Measurements from ENCODE around the gene MPL.
A peak's percentile ranks its signal among the peaks of the same experiment; 100 is the strongest.
"Not testable (repeated sequence)": the region's sequence is repeated elsewhere in the genome, so short reads cannot be mapped to it uniquely, and the experiment has no call there.

MPL gene

DNA sequence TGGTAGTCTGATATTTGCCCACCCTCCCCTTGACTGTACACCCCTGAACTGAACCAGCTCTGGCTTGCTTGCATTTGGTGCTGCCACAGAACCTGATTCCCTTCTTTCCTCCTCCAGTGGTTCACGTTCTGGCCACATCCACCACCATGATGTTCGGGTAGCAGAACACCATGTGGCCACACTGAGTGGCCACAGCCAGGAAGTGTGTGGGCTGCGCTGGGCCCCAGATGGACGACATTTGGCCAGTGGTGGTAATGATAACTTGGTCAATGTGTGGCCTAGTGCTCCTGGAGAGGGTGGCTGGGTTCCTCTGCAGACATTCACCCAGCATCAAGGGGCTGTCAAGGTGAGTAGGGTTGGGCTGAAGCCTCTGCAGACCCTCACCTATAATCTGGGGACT lies 23.0 kb downstream of the MPL start:
- H3K36me3 Mint-ChIP-seq (ENCODE audit: low read depth) = peaks cover 72% of the 10 kb centered on the region
- intact Hi-C loops (cut with micrococcal nuclease) = no loop called here
- H3K4me1 Mint-ChIP-seq (ENCODE audit: low read depth) = peaks cover 67% of the 10 kb centered on the region
- H3K27ac Mint-ChIP-seq = no peak overlapping the region
- H3K27me3 Mint-ChIP-seq = no peaks in the 10 kb centered on the region
- no peak overlapping the region for H3K4me3 Mint-ChIP-seq
- no peaks in the 10 kb centered on the region for H3K9me3 Mint-ChIP-seq

- H3K36me3 Mint-ChIP-seq (ENCODE audit: low read depth) = peaks cover 76% of the 10 kb centered on the region
- H3K4me1 Mint-ChIP-seq (ENCODE audit: low read depth) = peaks cover 89% of the 10 kb centered on the region
- H3K9me3 Mint-ChIP-seq = no peaks in the 10 kb centered on the region
- no peaks in the 10 kb centered on the region for H3K27me3 Mint-ChIP-seq
- no peak overlapping the region for H3K27ac Mint-ChIP-seq
- no peak overlapping the region for H3K4me3 Mint-ChIP-seq
- intact Hi-C loops (cut with micrococcal nuclease) = no loop called here
Observed at GRCh38 chr1:43363283-43363934, 25.8 kb downstream of the MPL start.

DNA sequence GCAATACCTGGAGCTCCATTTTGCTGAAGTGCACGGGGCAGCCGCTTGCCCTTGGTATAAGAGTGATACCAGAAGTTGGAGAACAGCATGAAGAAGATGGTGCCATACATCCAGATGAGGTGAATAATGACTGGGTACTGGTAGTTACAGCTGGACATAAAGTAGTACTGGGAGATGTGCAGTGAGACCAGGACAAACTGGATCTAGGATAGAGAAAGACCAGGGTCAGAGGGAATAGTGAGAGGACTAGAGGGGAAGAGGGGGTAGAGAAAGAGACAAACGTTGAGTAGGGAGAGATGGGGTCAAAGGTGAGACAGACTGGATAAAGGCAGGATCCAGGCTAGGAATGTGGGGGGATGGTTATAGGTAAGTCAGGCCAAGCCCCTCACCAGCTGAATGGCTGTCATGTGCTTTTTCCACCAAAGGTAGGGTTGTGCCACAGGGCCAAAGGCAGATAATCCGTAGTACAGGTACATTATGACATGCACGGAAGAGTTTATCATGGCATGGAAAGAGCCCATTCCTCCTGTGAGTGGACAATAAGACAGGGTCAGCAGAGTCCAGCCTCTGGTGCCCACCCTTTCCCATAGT lies 26.4 kb downstream of the MPL start:
- Mint-ChIP-seq H3K27ac (no peak overlapping the region), H3K27me3 (no peaks in the 10 kb centered on the region), H3K9me3 (no peaks in the 10 kb centered on the region), H3K36me3 (ENCODE audit: low read depth) (peaks cover 78% of the 10 kb centered on the region), H3K4me3 (no peak overlapping the region), H3K4me1 (ENCODE audit: low read depth) (peaks cover 90% of the 10 kb centered on the region)
- intact Hi-C loops (cut with micrococcal nuclease) = no loop called here

DNA sequence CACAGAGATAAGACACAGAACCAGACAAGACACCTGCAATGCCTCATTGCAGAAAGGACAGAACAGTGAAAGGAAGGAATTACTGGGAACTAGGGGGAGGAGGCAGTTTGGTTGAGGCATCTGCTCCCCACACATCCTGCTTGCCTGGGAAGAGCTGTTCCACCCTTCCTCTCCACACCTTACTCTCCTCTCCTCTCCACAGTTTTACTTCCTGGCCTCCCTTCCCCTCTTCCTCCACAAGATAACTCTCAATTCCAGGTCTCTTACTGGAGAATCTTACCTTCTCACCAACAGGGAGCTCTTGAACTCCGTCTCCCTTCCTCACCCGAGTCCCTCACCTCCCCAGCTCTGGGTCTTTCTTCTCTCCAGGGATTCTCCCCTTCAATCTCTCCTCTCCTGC lies 28.1 kb downstream of the MPL start:
- no peaks in the 10 kb centered on the region for H3K27me3 Mint-ChIP-seq
- H3K4me1 Mint-ChIP-seq (ENCODE audit: low read depth) = peaks cover 78% of the 10 kb centered on the region
- intact Hi-C loops (cut with micrococcal nuclease) = no loop called here
- H3K36me3 Mint-ChIP-seq (ENCODE audit: low read depth) = peaks cover 80% of the 10 kb centered on the region
- peak overlapping the region; percentile 96 for H3K4me3 Mint-ChIP-seq
- H3K27ac Mint-ChIP-seq = peak overlapping the region; percentile 99
- H3K9me3 Mint-ChIP-seq = no peaks in the 10 kb centered on the region

DNA sequence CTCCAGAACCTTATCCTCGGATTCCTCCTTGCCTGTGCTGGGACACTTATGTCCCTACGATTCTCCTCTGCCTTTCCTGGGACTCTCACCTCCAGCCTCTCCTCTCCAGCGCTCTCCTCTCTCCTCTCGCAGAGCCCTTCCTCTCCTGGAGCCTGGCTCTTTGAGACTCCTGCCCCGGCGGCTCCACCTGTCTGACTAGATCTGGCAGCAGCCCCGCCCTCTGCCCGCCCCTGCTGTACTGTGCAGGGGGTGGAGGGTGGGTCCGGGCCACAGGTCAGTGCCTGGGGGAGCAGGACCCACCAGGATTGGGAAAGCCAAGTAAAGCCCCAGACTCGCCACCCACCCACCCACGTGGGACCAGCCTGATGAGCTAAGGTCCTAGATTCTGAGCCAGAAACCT lies 28.6 kb downstream of the MPL start:
- peaks cover 76% of the 10 kb centered on the region for H3K36me3 Mint-ChIP-seq (ENCODE audit: low read depth)
- no peaks in the 10 kb centered on the region for H3K27me3 Mint-ChIP-seq
- peak overlapping the region; percentile 99 for H3K27ac Mint-ChIP-seq
- H3K4me3 Mint-ChIP-seq = peak overlapping the region; percentile 96
- H3K9me3 Mint-ChIP-seq = no peaks in the 10 kb centered on the region
- peaks cover 75% of the 10 kb centered on the region for H3K4me1 Mint-ChIP-seq (ENCODE audit: low read depth)
- intact Hi-C loops (cut with micrococcal nuclease) = no loop called here

- H3K4me3 Mint-ChIP-seq = peak overlapping the region; percentile 96
- peak overlapping the region; percentile 99 for H3K27ac Mint-ChIP-seq
- H3K27me3 Mint-ChIP-seq = no peaks in the 10 kb centered on the region
- no peaks in the 10 kb centered on the region for H3K9me3 Mint-ChIP-seq
- peaks cover 72% of the 10 kb centered on the region for H3K36me3 Mint-ChIP-seq (ENCODE audit: low read depth)
- H3K4me1 Mint-ChIP-seq (ENCODE audit: low read depth) = peaks cover 71% of the 10 kb centered on the region
- intact Hi-C loops (cut with micrococcal nuclease) = no loop called here
Observed at GRCh38 chr1:43366601-43367025, 29.0 kb downstream of the MPL start.

GRCh38 chr1:43367026-43367903 lies 29.6 kb downstream of the MPL start:
- H3K4me3 Mint-ChIP-seq = peak overlapping the region; percentile 96
- H3K36me3 Mint-ChIP-seq (ENCODE audit: low read depth) = peaks cover 66% of the 10 kb centered on the region

GRCh38 chr1:43367904-43368645 lies 30.5 kb downstream of the MPL start, which contains the start of gene ELOVL1:
Gene ELOVL1 (minus strand): TSS chr1:43368011. CDS start chr1:43365609, 2,402 bp downstream.
- no peaks in the 10 kb centered on the region for H3K9me3 Mint-ChIP-seq
- peaks cover 58% of the 10 kb centered on the region for H3K36me3 Mint-ChIP-seq (ENCODE audit: low read depth)
- intact Hi-C loops (cut with micrococcal nuclease) = loop anchor here (1.0 kb wide), 2 partner anchors 10 to 13 kb away; partner anchors contain the start of gene CDC20
- no peaks in the 10 kb centered on the region for H3K27me3 Mint-ChIP-seq
- H3K4me3 Mint-ChIP-seq = peak within 1 kb of the TSS; percentile 98
- peaks cover 56% of the 10 kb centered on the region for H3K4me1 Mint-ChIP-seq (ENCODE audit: low read depth)
- peak within 1 kb of the TSS; percentile 99 for H3K27ac Mint-ChIP-seq

More at GRCh38 chr1:43367026-43367903, 29.6 kb downstream of the MPL start:
- peaks cover 64% of the 10 kb centered on the region for H3K4me1 Mint-ChIP-seq (ENCODE audit: low read depth)
- intact Hi-C loops (cut with micrococcal nuclease) = no loop called here
- no peaks in the 10 kb centered on the region for H3K27me3 Mint-ChIP-seq
- H3K9me3 Mint-ChIP-seq = no peaks in the 10 kb centered on the region
- H3K27ac Mint-ChIP-seq = peak overlapping the region; percentile 99

GRCh38 chr1:43368646-43369020 lies 31.0 kb downstream of the MPL start:
- Mint-ChIP-seq H3K36me3 (ENCODE audit: low read depth) (peaks cover 52% of the 10 kb centered on the region), H3K9me3 (no peaks in the 10 kb centered on the region), H3K27me3 (no peaks in the 10 kb centered on the region), H3K4me3 (peak overlapping the region; percentile 98), H3K27ac (peak overlapping the region; percentile 99), H3K4me1 (ENCODE audit: low read depth) (peaks cover 51% of the 10 kb centered on the region)
- intact Hi-C loops (cut with micrococcal nuclease) = loop anchor here (1.0 kb wide), 2 partner anchors 10 to 13 kb away; partner anchors contain the start of gene CDC20

- H3K36me3 Mint-ChIP-seq (ENCODE audit: low read depth) = peaks cover 40% of the 10 kb centered on the region
- H3K4me3 Mint-ChIP-seq; H3K9me3 Mint-ChIP-seq; intact Hi-C loops (cut with micrococcal nuclease); H3K27me3 Mint-ChIP-seq; H3K27ac Mint-ChIP-seq: not testable (repeated sequence)
- H3K4me1 Mint-ChIP-seq (ENCODE audit: low read depth) = peaks cover 39% of the 10 kb centered on the region
Observed at GRCh38 chr1:43369779-43370178, 32.2 kb downstream of the MPL start.

DNA sequence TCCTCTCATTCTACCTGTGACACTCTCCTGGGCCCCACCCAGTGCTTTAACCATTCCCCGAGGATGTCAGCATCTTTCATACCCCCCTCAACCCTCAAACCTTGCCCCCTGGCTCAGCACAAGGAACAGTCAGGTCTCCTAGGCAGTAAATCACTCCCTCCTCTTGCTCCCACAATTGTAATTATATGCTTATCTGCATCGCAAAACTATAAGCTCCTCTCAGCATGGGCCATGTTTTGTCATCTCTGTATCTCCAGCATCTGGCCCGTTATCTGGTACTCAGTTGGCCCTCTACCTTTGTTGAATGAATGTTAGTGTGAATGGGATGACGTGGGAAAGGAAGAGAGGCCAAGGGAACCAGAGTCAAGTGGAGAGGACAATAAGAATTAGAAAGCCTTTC lies 32.9 kb downstream of the MPL start:
- H3K4me1 Mint-ChIP-seq (ENCODE audit: low read depth) = peaks cover 36% of the 10 kb centered on the region
- H3K27ac Mint-ChIP-seq = peak overlapping the region; percentile 23
- no peaks in the 10 kb centered on the region for H3K9me3 Mint-ChIP-seq
- no peak overlapping the region for H3K4me3 Mint-ChIP-seq
- H3K36me3 Mint-ChIP-seq (ENCODE audit: low read depth) = peaks cover 33% of the 10 kb centered on the region
- intact Hi-C loops (cut with micrococcal nuclease) = no loop called here
- H3K27me3 Mint-ChIP-seq = no peaks in the 10 kb centered on the region

- Mint-ChIP-seq H3K36me3 (ENCODE audit: low read depth) (peaks cover 26% of the 10 kb centered on the region), H3K9me3 (no peaks in the 10 kb centered on the region), H3K27ac (no peak overlapping the region), H3K27me3 (no peaks in the 10 kb centered on the region), H3K4me1 (ENCODE audit: low read depth) (peaks cover 30% of the 10 kb centered on the region), H3K4me3 (no peak overlapping the region)
- intact Hi-C loops (cut with micrococcal nuclease) = no loop called here
Observed at GRCh38 chr1:43372172-43372571, 34.6 kb downstream of the MPL start.

DNA sequence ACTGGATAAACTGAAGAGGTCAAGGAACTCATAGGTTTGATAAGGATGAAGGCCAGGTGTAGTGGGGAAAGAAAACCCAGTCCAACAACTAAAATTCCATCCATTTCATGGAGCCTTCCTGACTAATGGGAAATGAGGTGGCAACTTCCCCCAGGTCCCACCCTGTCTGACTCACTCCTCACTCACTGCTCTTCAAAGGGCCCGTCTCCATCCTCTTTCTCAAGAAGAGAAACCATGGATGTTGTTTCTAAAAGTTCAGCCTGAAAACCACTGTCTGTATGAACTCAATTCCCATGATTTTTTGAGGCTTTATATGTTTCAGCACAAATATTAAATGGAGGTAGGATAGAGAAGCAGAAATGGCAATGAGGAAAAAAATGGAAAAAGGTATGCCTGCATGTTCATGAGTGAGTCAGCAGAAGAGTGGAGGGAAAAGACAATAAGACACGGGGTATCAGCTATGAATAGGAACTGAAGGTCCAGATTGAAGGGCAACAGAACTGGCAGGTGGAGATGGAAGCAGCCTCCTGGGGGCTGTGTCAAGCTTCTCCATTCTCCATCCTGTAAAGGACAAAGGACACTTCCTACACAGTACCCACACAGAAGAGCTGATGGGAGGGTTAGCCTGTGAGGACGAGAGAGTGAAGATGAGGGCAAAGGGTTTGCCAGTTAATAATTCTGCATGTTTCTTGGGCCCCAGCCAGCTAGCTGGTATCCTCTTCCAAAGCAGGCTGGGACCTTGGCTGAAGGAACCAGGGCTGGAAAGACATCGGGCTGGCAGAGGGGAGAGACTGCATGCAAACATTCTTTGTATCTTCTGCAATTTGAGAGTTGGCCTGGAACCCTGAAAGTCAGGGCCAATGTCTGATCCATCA lies 35.7 kb downstream of the MPL start:
- no peaks in the 10 kb centered on the region for H3K9me3 Mint-ChIP-seq
- no peak overlapping the region for H3K27ac Mint-ChIP-seq
- H3K4me3 Mint-ChIP-seq = no peak overlapping the region
- H3K4me1 Mint-ChIP-seq (ENCODE audit: low read depth) = peaks cover 31% of the 10 kb centered on the region
- no peaks in the 10 kb centered on the region for H3K27me3 Mint-ChIP-seq
- peaks cover 24% of the 10 kb centered on the region for H3K36me3 Mint-ChIP-seq (ENCODE audit: low read depth)
- intact Hi-C loops (cut with micrococcal nuclease) = no loop called here
